ENCODE data around the gene ZNF582. TPM values are rescaled to one million over a fixed set of nuclear protein-coding genes. Genes with fewer than 3 reads are reported as not detected.

Gene ZNF582
- total RNA-seq (1 to 10 TPM; 3.6 to 9.7 (median 6.0) TPM), polyA plus RNA-seq (1 to 10 TPM; 7.6 to 8.8 (median 8.7) TPM)
- long read RNA-seq, donor 1, partial matches to known transcripts = 0 of 1 reads
- long read RNA-seq, donor 1, other reads (novel, unspliced or antisense) = 0 of 1 reads
- long read RNA-seq, donor 2, partial matches to known transcripts = 0 of 2 reads
- long read RNA-seq, donor 2, other reads (novel, unspliced or antisense) = 0 of 2 reads
- long read RNA-seq, donor 3 = 0 reads
- long read RNA-seq, donor 4, partial matches to known transcripts = 0 of 5 reads
- long read RNA-seq, donor 4, other reads (novel, unspliced or antisense) = 1 of 5 reads
- long read RNA-seq, donor 5, partial matches to known transcripts = 0 of 11 reads
- long read RNA-seq, donor 5, other reads (novel, unspliced or antisense) = 4 of 11 reads
- long read RNA-seq, donor 6, partial matches to known transcripts = 0 of 1 reads
- long read RNA-seq, donor 6, other reads (novel, unspliced or antisense) = 0 of 1 reads
- long read RNA-seq, donor 7 = 0 reads
- long read RNA-seq, donor 8, partial matches to known transcripts = 0 of 2 reads
- long read RNA-seq, donor 8, other reads (novel, unspliced or antisense) = 0 of 2 reads
- long read RNA-seq, donor 9, partial matches to known transcripts = 12 of 14 reads
- long read RNA-seq, donor 9, other reads (novel, unspliced or antisense) = 0 of 14 reads
- long read RNA-seq, donor 10 = 0 reads

DNA sequence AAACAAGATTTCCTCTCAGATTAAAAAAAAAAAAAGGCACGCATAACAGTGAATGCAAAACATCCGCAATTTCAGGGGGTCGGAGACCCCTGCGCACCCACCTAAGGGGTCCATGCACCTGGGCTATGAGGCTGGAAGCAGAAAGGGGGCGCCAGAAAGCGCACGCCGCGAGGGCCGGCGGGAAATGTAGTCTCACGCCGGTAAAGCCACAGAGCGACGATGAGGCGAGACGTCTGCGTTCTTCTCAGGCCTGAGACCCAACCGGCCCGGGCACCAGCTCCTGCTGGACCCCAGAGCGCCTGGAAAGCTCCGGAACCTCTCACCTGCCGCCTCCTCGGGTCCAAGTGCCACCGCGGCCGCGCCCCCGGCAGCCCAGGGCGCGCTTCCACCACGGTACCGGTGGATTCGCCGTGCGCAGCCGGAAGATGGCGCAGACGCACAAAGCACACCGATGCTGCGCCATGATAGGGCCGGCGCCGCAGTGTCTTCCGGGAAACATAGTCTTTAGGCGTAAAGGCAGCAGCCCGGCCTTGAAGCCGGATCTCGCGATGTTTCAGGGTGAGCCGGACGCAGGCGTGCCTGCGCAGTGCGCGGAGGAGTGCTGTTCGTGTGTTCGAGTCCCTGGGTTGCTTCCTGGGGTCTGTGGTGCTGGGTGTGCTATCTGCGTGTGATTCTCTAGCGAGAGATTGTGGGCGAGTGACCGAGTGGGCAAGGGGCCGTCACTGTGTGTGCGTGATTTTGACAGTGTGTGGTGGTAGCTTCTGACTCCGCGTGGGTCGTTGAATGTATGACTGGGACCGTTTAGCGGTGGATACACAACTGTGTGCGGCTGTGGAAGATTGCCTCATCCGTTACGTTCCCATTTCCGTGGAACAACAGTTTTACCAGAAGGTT, at the start of gene ZNF582:
Gene ZNF582, minus strand, starts transcription at position 416 of the 894 bp plus-strand sequence. CDS start 1,782 bp downstream, outside the sequence.
- TF ChIP-seq POLR2A (IDR thresholded peaks at IDR 0.05) = peak; percentile 30 to 51
- TF ChIP-seq, protein P1, sequence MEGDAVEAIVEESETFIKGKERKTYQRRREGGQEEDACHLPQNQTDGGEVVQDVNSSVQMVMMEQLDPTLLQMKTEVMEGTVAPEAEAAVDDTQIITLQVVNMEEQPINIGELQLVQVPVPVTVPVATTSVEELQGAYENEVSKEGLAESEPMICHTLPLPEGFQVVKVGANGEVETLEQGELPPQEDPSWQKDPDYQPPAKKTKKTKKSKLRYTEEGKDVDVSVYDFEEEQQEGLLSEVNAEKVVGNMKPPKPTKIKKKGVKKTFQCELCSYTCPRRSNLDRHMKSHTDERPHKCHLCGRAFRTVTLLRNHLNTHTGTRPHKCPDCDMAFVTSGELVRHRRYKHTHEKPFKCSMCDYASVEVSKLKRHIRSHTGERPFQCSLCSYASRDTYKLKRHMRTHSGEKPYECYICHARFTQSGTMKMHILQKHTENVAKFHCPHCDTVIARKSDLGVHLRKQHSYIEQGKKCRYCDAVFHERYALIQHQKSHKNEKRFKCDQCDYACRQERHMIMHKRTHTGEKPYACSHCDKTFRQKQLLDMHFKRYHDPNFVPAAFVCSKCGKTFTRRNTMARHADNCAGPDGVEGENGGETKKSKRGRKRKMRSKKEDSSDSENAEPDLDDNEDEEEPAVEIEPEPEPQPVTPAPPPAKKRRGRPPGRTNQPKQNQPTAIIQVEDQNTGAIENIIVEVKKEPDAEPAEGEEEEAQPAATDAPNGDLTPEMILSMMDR (IDR thresholded peaks at IDR 0.05) = peak; percentile 47 to 71 (median 68)
- H3K9me3 ChIP-seq (replicated peaks in 1 of 3) = no peaks in the 10 kb centered on the region
- WGBS, 4 donors = 1 to 4% (median 3%) methylated on average over 22 to 73 of the region's 73 CpGs
- H3K36me3 ChIP-seq (replicated peaks in 1 of 2) = peaks cover 0 to 19% of the 10 kb centered on the region in 2 donors
- no peaks in the 10 kb centered on the region for H3K27me3 ChIP-seq
- peak within 1 kb of the TSS; percentile 9 to 74 (median 44) for H3K4me3 ChIP-seq
- peaks cover 5 to 15% of the 10 kb centered on the region in 2 donors for H3K4me1 ChIP-seq (replicated peaks in 1 of 2)
- peak within 1 kb of the TSS; percentile 67 to 95 (median 91) for H3K27ac ChIP-seq
- peak; percentile 97 to 99 (median 97) for DNase-seq
- intact Hi-C loops (cut with DNase I) = no loop called here

DNA sequence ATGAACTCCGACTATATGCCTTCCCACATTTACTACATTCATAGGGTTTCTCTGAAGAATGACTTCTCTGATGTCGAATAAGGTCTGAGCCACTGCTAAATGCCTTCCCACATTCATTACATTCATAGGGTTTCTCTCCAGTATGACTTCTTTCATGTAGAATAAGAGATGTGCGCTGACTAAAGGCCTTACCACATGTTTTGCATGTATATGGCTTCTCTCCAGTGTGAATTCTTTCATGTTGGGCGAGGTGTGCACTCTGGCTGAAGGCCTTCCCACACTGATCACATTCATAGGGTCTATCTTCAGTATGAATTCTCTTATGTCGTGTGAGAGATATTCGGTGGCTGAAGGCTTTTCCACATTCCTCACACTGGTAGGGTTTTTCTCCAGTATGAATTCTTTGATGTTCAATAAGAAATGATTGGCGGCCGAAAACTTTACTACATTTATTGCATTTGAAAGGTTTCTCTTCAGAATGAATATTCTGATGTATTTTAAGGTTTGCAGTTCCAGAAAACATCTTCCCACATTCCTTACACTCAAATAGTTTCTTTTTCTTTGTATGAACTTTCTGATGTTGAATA, 48.0 kb upstream of the ZNF582 start:
- peaks cover 6 to 77% (median 11%) of the 10 kb centered on the region in 3 donors for H3K9me3 ChIP-seq (replicated peaks in 1 of 3)
- no peak overlapping the region for H3K27ac ChIP-seq
- WGBS, 4 donors = 96 to 97% (median 97%) methylated on average over 8 of the region's 8 CpGs
- peaks cover 0 to 4% of the 10 kb centered on the region in 2 donors for H3K36me3 ChIP-seq (replicated peaks in 1 of 2)
- TF ChIP-seq, protein P1 (IDR thresholded peaks at IDR 0.05) = no peak
- no peak for TF ChIP-seq POLR2A (IDR thresholded peaks at IDR 0.05)
- no peaks in the 10 kb centered on the region for H3K27me3 ChIP-seq
- peak overlapping the region in 1 of 4 donors; percentile 15 for H3K4me3 ChIP-seq
- H3K4me1 ChIP-seq (replicated peaks in 1 of 2) = no peaks in the 10 kb centered on the region
- DNase-seq = no peak
- intact Hi-C loops (cut with DNase I) = no loop called here

DNA sequence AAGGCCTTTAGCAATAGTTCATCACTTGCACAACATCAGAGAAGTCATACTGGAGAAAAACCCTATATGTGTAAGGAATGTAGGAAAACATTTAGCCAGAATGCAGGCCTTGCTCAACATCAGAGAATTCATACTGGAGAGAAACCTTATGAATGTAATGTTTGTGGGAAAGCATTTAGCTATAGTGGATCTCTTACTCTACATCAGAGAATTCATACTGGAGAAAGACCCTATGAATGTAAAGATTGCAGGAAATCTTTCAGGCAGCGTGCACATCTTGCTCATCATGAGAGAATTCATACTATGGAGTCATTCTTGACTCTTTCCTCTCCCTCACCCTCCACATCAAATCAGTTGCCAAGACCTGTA, 30.6 kb upstream of the ZNF582 start:
- intact Hi-C loops (cut with DNase I) = loop anchor here in 1 of 2 donors (10.0 kb wide), 1 partner anchor 111 kb away; the partner anchor contains the start of gene ZFP28
- H3K36me3 ChIP-seq (replicated peaks in 1 of 2) = no peaks in the 10 kb centered on the region
- H3K27ac ChIP-seq = no peak overlapping the region
- H3K27me3 ChIP-seq = no peaks in the 10 kb centered on the region
- WGBS, 4 donors = 88 to 100% (median 97%) methylated on average over 1 of the region's 1 CpG
- no peak for TF ChIP-seq POLR2A (IDR thresholded peaks at IDR 0.05)
- TF ChIP-seq, protein P1 (IDR thresholded peaks at IDR 0.05) = no peak
- H3K4me1 ChIP-seq (replicated peaks in 1 of 2) = no peaks in the 10 kb centered on the region
- no peak for DNase-seq
- peak overlapping the region in 1 of 4 donors; percentile 31 for H3K4me3 ChIP-seq
- H3K9me3 ChIP-seq (replicated peaks in 1 of 3) = peaks cover 27 to 100% (median 78%) of the 10 kb centered on the region in 3 donors

All from adrenal gland (tissue), 19 donors.